DMS153 (cell line): ENCODE results near the gene CPS1.

ENCODE experiments used
- DNase-seq: peaks from one replicate; lab custom pipeline; 2025; lab: John Stamatoyannopoulos, UW

The CPS1 gene

GRCh38 chr2:210606001-210606400 lies 49.6 kb downstream of the CPS1 start:
- DNase-seq: no peak

DNA sequence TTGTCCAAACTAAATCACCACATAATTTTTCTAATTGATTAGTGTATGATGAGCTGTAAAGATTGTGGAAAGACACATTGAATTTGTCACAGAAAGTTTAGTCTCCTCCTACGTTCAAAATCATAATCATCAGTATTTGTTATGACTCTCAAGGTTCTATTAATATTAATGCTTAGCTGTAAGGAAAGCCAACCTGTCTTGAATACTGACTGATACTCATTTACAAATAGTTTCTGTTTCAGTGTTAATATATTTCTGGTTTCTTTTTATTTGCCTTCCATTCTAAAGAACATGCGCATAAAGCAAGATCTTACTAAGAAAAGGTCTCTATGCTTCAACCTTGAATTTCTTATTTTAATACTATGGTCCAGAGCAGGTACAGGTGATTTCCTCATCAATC lies 55.1 kb downstream of the CPS1 start:
- DNase-seq: no peak

- DNase-seq: no peak
Observed at GRCh38 chr2:210616074-210616473, 59.7 kb downstream of the CPS1 start.

DNA sequence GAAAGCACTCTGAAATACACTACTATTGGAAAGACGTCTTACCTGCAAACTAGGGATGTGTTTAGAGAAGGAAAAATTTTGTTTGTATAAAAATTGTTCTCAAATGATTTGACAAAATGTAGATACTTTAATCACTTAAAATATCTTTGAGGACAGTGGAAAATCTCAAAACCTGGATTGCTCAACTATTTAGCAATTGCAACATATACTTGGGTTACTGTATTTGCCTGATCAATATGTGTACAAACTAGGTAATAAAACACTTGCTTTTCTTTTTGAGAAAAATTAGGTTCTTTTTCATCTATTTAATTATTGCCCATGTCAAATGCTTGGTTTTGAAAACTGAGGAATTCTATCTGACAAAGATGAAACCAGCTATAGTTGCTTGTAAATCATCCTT lies 60.9 kb downstream of the CPS1 start:
- no peak for DNase-seq

- peak; percentile 49 for DNase-seq
Observed at GRCh38 chr2:210617732-210618330, 61.4 kb downstream of the CPS1 start.

DNA sequence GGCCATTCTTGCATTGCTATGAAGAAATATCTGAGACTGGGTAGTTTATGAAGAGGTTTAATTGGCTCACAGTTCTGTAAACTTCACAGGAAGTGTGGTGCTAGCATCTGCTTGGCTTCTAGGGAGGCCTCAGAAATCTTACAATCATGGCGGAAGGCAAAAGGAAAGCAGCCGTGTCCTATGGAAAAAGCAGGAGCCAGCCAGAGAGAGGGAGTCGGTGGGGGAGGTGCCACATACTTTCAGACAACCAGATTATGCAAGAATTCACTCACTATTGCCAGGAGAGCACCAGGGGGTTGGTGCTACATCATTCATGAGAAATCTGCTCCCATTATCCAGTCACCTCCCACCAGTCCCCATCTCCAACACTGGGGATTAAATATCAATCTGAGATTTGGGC lies 64.1 kb downstream of the CPS1 start:
- DNase-seq: no peak

- no peak for DNase-seq
Observed at GRCh38 chr2:210623506-210623905, 67.1 kb downstream of the CPS1 start.

DNA sequence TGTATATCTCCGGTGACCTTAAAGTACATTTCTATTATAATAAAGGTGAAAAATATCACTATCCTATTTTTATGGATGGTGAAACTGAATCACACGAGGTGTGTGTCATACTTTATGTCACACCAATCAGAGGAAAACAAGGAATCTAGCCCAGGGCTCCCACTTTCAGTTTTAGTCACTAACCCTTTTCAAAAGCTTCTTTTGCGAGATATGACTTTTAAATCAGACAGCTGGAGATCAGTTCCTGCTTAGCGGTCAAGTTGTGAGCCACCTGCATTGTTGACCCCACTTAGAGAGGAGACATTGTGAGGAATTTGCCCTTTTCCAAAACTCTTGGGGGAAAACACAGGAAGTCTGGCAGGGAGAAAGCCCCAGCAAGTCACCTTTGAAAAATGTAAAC lies 70.5 kb downstream of the CPS1 start:
- no peak for DNase-seq

DNA sequence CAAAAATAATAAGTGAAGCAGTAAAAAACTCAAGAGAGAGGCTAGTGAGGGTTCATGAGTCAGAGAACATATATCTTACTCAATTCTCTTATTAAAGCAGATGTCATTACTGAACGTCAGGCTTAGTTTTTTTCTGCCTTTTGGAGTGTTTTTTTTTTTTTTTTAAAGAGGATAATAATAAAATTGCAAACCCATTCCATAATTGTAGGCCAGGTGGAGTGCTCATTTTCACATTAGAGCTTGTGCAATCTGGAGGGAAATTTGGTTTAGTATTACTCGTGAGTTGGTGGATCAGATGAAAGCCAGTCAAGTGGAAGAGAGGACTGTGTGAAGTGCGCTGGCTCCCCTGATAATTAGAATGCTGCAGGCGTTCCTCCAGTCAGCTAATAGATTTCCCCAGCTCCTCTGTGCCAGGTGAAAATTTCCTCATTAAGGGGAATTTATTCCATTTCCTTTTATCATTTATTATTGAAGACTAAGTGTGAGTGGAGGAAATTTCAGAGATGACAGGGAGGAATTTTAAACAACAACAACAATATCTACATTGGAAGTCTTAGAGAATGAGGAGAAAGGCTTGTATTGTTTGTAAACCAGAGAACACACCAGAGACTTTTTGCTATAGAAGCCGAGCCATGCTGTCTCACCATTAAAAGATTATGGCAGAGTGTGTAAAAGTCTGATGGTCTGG lies 74.6 kb downstream of the CPS1 start:
- DNase-seq: peak; percentile 58

GRCh38 chr2:210633699-210634098 lies 77.3 kb downstream of the CPS1 start:
- no peak for DNase-seq

GRCh38 chr2:210635257-210635656 lies 78.9 kb downstream of the CPS1 start:
- no peak for DNase-seq

- no peak for DNase-seq
Observed at GRCh38 chr2:210642333-210642732, 85.9 kb downstream of the CPS1 start.

DNA sequence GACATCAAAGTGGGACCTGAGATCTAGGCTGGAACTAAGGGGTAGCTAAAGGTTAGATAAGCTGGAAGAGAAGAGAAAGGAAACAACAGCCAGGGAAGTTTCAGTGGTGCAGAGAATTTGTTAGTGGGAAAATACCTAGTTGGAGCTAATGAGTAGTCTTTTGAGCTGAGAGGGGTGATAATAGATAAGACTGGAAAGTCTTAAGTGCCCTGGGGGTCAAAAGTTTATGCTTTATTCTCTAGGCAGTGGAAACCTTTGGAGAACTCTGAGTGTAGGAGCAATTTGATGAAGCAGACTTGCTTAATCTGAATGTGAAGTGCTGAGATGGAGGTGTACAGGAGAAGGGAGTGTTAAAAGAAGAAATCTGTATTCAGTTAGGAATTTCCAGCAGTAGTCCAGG lies 90.8 kb downstream of the CPS1 start:
- DNase-seq: no peak

GRCh38 chr2:210654091-210654490 lies 97.7 kb downstream of the CPS1 start:
- no peak for DNase-seq

- no peak for DNase-seq
Observed at GRCh38 chr2:210655229-210655975, 99.0 kb downstream of the CPS1 start.

DNA sequence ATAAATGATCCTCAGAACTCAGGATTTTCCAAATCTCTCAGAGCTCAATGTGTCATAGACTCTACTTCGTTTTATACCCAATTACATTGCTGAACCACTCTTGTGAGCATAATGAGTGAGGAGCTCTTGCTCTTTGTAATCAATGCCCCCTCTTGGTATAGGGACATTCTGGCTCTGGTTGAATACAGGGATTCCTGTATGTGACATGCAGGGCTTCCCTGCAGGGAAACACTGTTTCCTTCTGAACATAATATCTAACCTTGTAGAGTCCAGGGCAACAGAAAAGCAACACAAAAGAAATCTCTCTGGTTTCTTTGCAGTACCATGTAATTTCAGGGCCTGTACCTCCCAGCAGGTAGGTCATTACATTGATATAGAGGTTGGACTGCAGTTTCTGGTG lies 101.5 kb downstream of the CPS1 start:
- no peak for DNase-seq

DNA sequence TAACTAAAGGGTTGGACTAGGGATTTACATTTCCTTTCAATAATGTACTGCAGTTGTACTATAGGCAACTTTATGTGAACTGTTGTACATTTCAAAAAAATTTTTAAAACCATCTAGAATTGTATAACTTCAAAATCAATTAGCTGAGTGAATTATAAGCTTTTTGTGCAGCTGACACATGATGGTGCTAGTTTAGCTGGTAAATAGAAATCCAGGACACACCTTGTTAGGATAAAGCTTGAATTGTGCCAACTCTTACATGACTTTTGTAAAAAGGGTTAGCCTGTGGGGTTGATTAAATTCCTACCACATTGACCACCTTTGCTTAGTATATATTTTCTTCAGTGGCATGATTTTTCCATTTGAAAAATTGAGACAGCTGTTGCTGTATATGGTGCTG lies 104.4 kb downstream of the CPS1 start:
- DNase-seq: no peak

GRCh38 chr2:210662560-210662959 lies 106.2 kb downstream of the CPS1 start:
- no peak for DNase-seq

DNA sequence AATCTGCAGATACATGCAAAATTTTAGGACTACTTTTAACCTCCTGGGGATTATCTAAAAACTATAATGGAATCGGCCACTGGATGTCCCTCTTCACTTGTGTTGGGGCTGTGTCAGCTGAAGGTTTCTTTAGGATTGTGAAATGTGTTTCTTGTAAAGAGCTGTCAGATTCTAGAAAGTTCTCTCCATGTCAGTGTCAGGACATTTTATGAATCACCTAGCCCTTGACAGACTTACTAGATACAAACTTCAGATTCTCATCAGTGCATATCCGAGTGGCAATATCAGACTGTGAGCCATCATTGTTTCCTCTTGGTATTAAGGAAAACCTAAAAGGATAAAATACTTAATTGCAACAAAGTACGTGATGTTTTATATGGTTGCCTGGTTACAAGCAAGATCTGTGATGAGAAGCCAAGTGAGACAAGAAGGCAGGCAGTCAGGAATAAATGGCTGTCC lies 107.3 kb downstream of the CPS1 start:
- peak; percentile 31 for DNase-seq

DNA sequence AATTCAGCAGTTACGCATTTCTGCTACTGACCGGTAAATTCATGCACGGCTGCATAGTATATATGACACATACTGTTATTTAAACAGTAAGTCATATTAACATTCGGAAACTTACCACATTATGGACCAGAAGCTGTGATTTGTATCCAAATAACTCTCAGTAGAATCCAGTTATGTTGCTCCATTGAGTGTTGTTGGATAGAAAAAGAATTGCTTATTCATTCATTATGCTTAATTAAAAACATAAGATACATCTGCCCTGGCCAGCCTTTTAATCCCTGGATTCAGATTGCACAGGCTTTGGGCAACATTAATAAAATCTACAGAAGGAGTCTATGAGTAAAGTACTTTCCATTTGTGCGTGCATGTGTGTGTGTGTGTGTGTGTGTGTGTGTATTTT lies 111.3 kb downstream of the CPS1 start:
- DNase-seq: no peak

DNA sequence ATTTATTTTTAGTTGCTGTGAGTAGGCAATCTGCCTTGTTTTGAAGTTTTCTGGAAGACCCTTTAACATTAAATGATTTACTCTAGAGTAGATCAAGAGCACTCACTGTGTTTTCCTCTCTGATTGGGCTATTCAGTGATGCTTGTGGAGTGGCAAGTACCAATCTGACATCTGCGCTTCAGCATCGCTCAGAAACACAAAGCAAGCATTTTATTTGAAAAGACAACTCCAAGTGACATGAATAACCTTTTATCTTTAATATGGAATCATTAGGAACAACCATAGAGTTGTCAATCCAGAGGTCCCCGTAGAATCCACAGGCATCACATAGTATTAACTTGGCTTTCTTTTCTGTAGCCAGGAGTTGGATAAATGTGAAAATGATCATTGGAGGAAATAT lies 114.7 kb downstream of the CPS1 start:
- DNase-seq: no peak

DNA sequence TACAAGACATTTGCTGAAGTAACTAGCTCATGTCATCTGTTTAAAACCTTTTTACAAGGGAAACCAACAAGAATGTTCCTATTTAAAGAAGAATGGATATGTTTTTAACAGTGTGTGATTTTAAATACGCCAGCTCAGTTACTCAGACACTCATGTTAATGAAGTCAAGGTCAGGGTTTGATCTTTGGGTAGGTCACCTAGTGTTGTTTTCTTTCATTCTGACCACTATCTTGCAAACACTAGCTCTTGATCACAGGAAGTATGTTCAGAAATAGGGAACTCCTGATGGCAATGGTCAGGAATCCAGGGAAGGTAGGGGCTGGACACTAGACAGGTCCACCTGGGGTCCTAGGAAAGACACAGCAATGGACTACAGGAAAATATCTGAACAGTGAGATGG lies 116.7 kb downstream of the CPS1 start:
- DNase-seq: no peak

DNA sequence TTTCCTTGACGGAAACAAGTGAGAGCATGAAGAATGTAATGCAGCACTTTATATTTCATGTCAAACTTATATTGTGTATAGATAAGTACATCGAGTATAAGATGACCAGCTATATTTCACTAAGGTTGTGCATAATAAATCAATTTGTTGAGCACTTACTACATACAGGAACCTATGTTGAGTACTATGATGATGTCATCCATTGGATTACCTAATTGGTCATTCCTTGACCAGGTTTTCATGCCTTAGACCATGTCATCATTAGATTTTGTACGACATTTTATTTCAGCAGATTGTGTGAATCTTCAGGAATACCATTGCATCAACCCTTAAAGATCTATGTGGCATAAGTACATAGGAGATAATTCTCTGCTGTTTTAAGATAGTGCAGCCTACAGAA lies 119.7 kb downstream of the CPS1 start:
- DNase-seq: no peak
